Cardiac muscle cell (in vitro differentiated cells and primary cell): ENCODE data around the gene MARK2. TPM values are rescaled to one million over a fixed set of nuclear protein-coding genes. Genes with fewer than 3 reads are reported as not detected.

Source experiments
- DNase-seq, 2 donors: peaks; one replicate each; pipeline versions ENCODE4 v3.0.0 to v3.0.0-alpha.2; 2010 to 2017; ENCODE audit warnings: low read depth in 1 of 2, low spot score in 1 of 2
- H3K27ac ChIP-seq: fragments of 200-600 bp; sonication (generic); 2 replicates; pipeline ENCODE4 v1.5.1; 2016
- H3K27me3 ChIP-seq: fragments of 200-600 bp; sonication (generic); 2 replicates; pipeline ENCODE4 v1.6.0; 2016; ENCODE audit warnings: control low read depth
- H3K36me3 ChIP-seq: fragments of 200-600 bp; sonication (generic); 2 replicates; pipeline ENCODE4 v1.5.1; 2016; ENCODE audit warnings: control low read depth
- H3K4me1 ChIP-seq: fragments of 200-600 bp; sonication (generic); 2 replicates; pipeline ENCODE4 v1.8.1; 2017; ENCODE audit warnings: low read depth, mild to moderate bottlenecking, mixed run types
- H3K4me3 ChIP-seq: fragments of 200-600 bp; sonication (generic); 2 replicates; pipeline ENCODE4 v1.5.1; 2016; ENCODE audit warnings: mild to moderate bottlenecking
- H3K9me3 ChIP-seq: fragments of 200-600 bp; sonication (generic); 2 replicates; pipeline ENCODE4 v1.5.1; 2017; ENCODE audit warnings: low read depth, mild to moderate bottlenecking, control low read depth
- polyA plus RNA-seq: library from polyadenylated mRNA; unstranded; fragments of >200 nt; fragmentation: Nextera tagmentation; extraction: Ambion mirVana; gene quantifications from 2 replicates; pipeline ENCODE4 v1.2.1, GENCODE V29; 2016
- total RNA-seq: library from RNA; depleted of rRNA; stranded (reverse); fragments of >200 nt; gene quantifications from 2 replicates; pipeline ENCODE4 v1.2.3, GENCODE V29; 2016
- TF ChIP-seq, protein P1 (sequence below): IDR thresholded peaks from 2 replicates; pipeline ENCODE4 v1.5.1; 2012; ENCODE audit warnings: low read depth, mild to moderate bottlenecking, low read length

Gene MARK2
- total and polyA plus RNA-seq, 2 experiments from 2014 or later: 31.0 to 37.2 TPM

GRCh38 chr11:63818609-63819008 lies 20.3 kb upstream of the MARK2 start:
- DNase-seq: no peak
- Histone ChIP-seq H3K27me3 (no peaks in the 10 kb centered on the region), H3K36me3 (peaks cover 46% of the 10 kb centered on the region), H3K27ac (no peak overlapping the region), H3K9me3 (no peaks in the 10 kb centered on the region), H3K4me3 (no peak overlapping the region), H3K4me1 (no peaks in the 10 kb centered on the region)
- TF ChIP-seq, protein P1, sequence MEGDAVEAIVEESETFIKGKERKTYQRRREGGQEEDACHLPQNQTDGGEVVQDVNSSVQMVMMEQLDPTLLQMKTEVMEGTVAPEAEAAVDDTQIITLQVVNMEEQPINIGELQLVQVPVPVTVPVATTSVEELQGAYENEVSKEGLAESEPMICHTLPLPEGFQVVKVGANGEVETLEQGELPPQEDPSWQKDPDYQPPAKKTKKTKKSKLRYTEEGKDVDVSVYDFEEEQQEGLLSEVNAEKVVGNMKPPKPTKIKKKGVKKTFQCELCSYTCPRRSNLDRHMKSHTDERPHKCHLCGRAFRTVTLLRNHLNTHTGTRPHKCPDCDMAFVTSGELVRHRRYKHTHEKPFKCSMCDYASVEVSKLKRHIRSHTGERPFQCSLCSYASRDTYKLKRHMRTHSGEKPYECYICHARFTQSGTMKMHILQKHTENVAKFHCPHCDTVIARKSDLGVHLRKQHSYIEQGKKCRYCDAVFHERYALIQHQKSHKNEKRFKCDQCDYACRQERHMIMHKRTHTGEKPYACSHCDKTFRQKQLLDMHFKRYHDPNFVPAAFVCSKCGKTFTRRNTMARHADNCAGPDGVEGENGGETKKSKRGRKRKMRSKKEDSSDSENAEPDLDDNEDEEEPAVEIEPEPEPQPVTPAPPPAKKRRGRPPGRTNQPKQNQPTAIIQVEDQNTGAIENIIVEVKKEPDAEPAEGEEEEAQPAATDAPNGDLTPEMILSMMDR: no peak

GRCh38 chr11:63821411-63821810 lies 17.5 kb upstream of the MARK2 start:
- Histone ChIP-seq H3K4me3 (no peak overlapping the region), H3K27ac (no peak overlapping the region), H3K9me3 (no peaks in the 10 kb centered on the region), H3K36me3 (peaks cover 60% of the 10 kb centered on the region), H3K27me3 (no peaks in the 10 kb centered on the region), H3K4me1 (no peaks in the 10 kb centered on the region)
- DNase-seq: no peak
- TF ChIP-seq, protein P1: no peak

GRCh38 chr11:63826471-63827190 lies 12.3 kb upstream of the MARK2 start:
- Histone ChIP-seq H3K27ac (no peak overlapping the region), H3K4me1 (no peaks in the 10 kb centered on the region), H3K4me3 (no peak overlapping the region), H3K9me3 (no peaks in the 10 kb centered on the region), H3K36me3 (peaks cover 36% of the 10 kb centered on the region), H3K27me3 (no peaks in the 10 kb centered on the region)
- TF ChIP-seq, protein P1: no peak
- no peak for DNase-seq

DNA sequence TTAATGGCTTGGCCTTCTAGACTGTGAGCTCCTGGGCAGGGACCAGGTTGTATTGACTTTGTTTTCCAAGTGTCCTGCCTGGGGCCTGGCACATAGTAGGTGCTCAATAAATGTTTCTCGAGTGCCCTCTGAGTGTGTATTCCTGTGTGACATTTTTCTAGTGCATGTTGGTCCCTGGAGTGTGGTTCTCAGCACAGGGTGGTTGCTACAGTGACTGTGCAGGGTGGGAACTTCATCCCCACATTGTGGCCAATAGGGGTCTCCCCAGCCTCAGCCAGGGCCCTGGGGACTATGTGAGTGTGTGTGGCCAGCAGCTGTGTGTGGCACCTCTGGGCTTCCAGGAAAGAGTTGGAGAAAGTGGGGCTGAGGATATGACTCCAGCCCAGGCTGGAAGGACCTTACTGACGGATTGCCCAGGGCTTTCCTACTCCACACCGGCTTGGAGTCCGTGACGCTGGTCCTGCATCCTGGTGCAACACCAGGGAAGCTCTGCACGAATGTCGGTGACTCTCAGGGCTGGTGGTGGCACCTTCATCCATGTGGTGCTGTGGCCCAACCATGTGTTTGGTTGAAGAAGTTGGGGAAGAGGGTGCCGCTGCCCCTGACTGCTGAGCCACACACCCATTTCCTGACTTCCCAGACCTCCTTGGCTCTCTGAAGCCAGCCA lies 9.0 kb upstream of the MARK2 start:
- DNase-seq: peak; percentile 52 to 60
- TF ChIP-seq, protein P1: peak; percentile 34
- H3K4me1 ChIP-seq: no peaks in the 10 kb centered on the region
- no peak overlapping the region for H3K4me3 ChIP-seq
- H3K27me3 ChIP-seq: no peaks in the 10 kb centered on the region
- H3K36me3 ChIP-seq: peaks cover 11% of the 10 kb centered on the region
- H3K9me3 ChIP-seq: no peaks in the 10 kb centered on the region
- H3K27ac ChIP-seq: no peak overlapping the region

GRCh38 chr11:63831326-63831725 lies 7.6 kb upstream of the MARK2 start:
- Histone ChIP-seq H3K4me3 (no peak overlapping the region), H3K36me3 (peaks cover 5% of the 10 kb centered on the region), H3K9me3 (no peaks in the 10 kb centered on the region), H3K4me1 (no peaks in the 10 kb centered on the region), H3K27me3 (no peaks in the 10 kb centered on the region), H3K27ac (no peak overlapping the region)
- TF ChIP-seq, protein P1: no peak
- DNase-seq: no peak
